Right atrium auricular region (tissue), 2 donors: ENCODE data around the gene NOL4L. TPM values are rescaled to one million over a fixed set of nuclear protein-coding genes. Genes with fewer than 3 reads are reported as not detected.

Experiments
- DNase-seq: peaks from one replicate; pipeline ENCODE4 v3.0.0-alpha.2; 2019; ENCODE audit warnings: low spot score
- H3K27ac ChIP-seq, 2 donors: fragments of 200-600 bp; sonication (generic); 1 replicate in 1 of 2; 2 replicates in 1 of 2; pipeline ENCODE4 v1.5.1; 2016 to 2019
- H3K27me3 ChIP-seq, 2 donors: fragments of 200-600 bp; sonication (generic); one replicate each; pipeline versions ENCODE4 v1.5.1 to v1.6.0; 2017 to 2019
- H3K36me3 ChIP-seq: fragments of 200-600 bp; sonication (generic); one replicate; pipeline ENCODE4 v1.5.1; 2016
- H3K4me1 ChIP-seq, 2 donors: fragments of 200-600 bp; sonication (generic); one replicate each; pipeline versions ENCODE4 v1.5.1 to v1.6.0; 2017 to 2019
- H3K4me3 ChIP-seq, 2 donors: fragments of 200-600 bp; sonication (generic); 1 replicate in 1 of 2; 2 replicates in 1 of 2; pipeline ENCODE4 v1.5.1; 2017 to 2019; ENCODE audit warnings: mild to moderate bottlenecking in 1 of 2, moderate library complexity in 1 of 2
- H3K9me3 ChIP-seq, 2 donors: fragments of 200-600 bp; sonication (generic); one replicate each; pipeline ENCODE4 v1.5.1; 2019
- CTCF ChIP-seq, 2 donors: fragments of 200-600 bp; sonication (generic); IDR thresholded peaks; one replicate each; pipeline ENCODE4 v1.5.1; 2019; ENCODE audit warnings: antibody characterized with exemption in 2 of 2
- total RNA-seq, 2 donors: library from RNA; depleted of rRNA; stranded (reverse); fragments of >200 nt; gene quantifications; one replicate each; pipeline ENCODE4 v1.1.0, GENCODE V29; 2016

NOL4L gene
- total RNA-seq, 2 donors from 2014 or later, result 7.6 to 10.4 TPM

- no peaks in the 10 kb centered on the region for H3K9me3 ChIP-seq
- H3K36me3 ChIP-seq, result no peaks in the 10 kb centered on the region
- no peaks in the 10 kb centered on the region for H3K27me3 ChIP-seq
- no peak for DNase-seq
- no peaks in the 10 kb centered on the region for H3K4me1 ChIP-seq
- H3K4me3 ChIP-seq, result no peak overlapping the region
- TF ChIP-seq CTCF (IDR thresholded peaks at IDR 0.05), result no peak
- H3K27ac ChIP-seq, result no peak overlapping the region
These were observed 20.1 kb upstream of the NOL4L start for GRCh38 chr20:32605167-32605656.

DNA sequence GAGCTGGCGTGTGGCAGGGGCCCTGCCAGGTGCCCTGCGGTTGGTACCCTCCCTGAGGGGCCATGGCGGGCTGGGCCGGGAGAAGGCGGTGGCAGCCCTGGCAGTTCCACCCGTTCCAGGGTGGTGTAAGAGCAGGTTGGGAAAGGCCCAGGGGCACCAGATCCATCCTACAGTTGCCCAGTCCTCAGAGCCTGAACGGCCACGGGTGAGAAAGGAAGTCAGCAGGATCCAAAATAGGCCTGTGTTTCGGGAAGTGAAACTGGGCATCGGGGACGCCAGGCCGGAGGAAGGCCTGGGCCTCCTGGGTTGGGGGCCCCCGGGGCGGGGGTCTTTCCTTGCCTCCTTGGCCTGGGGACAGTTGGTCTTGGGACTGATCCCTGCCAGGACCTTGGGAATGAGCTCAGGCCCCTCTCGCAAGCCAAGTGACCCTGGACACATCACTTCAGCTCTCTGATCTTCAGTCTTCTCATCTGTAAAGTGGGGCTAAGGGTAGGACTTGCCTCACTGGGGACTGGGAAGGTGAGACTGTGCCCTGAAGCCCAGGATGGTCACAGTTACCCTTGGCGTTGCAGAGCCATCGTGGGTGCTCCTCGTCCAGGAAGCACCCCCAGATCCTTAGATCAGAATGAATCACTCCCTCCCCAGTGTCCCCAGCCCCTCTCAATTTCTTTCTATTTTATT is 18.1 kb upstream of the NOL4L start:
- H3K9me3 ChIP-seq, result no peaks in the 10 kb centered on the region
- H3K36me3 ChIP-seq, result no peaks in the 10 kb centered on the region
- no peak for DNase-seq
- no peak for TF ChIP-seq CTCF (IDR thresholded peaks at IDR 0.05)
- H3K27me3 ChIP-seq, result no peaks in the 10 kb centered on the region
- no peak overlapping the region for H3K4me3 ChIP-seq
- H3K4me1 ChIP-seq, result no peaks in the 10 kb centered on the region
- no peak overlapping the region for H3K27ac ChIP-seq

DNA sequence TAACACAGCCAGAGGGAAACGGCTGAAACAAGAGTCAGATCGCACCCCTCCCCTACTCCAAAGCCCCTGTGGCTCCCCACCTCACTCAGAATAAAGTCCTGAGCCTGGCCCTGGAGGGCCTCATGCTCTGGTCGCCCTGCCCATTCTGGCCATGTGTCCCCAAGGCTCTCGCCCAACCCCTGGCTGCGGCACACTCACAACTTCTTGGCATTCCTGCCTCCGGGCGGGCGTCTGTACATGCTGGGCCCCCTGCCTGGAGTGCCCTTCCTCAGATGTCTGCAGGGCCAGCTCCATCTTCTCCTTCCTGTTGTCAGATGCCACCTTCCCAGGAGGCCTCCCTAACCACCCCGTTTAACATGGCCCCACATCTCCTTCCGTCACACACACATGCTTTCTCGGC is 17.1 kb upstream of the NOL4L start:
- no peaks in the 10 kb centered on the region for H3K4me1 ChIP-seq
- H3K9me3 ChIP-seq, result no peaks in the 10 kb centered on the region
- DNase-seq, result no peak
- H3K4me3 ChIP-seq, result no peak overlapping the region
- no peak overlapping the region for H3K27ac ChIP-seq
- no peaks in the 10 kb centered on the region for H3K36me3 ChIP-seq
- H3K27me3 ChIP-seq, result no peaks in the 10 kb centered on the region
- TF ChIP-seq CTCF (IDR thresholded peaks at IDR 0.05), result no peak

GRCh38 chr20:32600681-32601237 is 15.6 kb upstream of the NOL4L start:
- Histone ChIP-seq H3K9me3 (no peaks in the 10 kb centered on the region), H3K4me1 (no peaks in the 10 kb centered on the region), H3K27me3 (no peaks in the 10 kb centered on the region), H3K4me3 (no peak overlapping the region), H3K27ac (no peak overlapping the region), H3K36me3 (no peaks in the 10 kb centered on the region)
- no peak for DNase-seq
- no peak for TF ChIP-seq CTCF (IDR thresholded peaks at IDR 0.05)

DNA sequence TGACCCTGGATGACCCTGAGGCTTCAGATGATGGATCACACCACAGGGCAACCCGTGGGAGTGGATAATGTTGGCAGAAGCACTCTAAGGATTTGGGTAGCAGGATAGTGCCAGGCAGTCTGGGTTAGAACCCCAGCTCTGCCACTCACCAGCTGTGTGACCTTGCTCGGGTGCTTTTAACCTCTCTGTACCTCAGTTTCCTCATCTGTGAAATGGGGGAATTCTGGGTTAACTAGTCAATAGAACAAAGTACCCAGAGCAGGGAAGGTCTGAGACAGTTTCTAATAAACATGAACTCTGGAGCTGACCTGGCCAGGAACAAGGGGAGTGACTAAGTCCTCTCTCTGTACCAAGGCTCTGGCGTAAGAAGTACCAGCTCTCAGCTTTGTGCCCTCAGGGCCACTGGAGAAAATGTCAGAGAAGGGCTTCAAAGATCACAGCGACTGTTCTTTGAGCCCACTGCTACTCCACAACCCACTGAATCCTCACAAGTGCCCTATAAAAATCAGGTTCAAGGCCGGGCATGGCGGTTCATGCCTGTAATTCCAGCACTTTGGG is 14.7 kb upstream of the NOL4L start:
- DNase-seq, result no peak
- H3K9me3 ChIP-seq, result no peaks in the 10 kb centered on the region

More for the DNA sequence above, 14.7 kb upstream of the NOL4L start:
- Histone ChIP-seq H3K4me1 (no peaks in the 10 kb centered on the region), H3K27ac (no peak overlapping the region), H3K4me3 (no peak overlapping the region), H3K36me3 (no peaks in the 10 kb centered on the region), H3K27me3 (no peaks in the 10 kb centered on the region)
- TF ChIP-seq CTCF (IDR thresholded peaks at IDR 0.05), result no peak
